Fibroblast of mammary gland (primary cell): ENCODE results near the gene GLUD1.
"Not testable (repeated sequence)": the region's sequence is repeated elsewhere in the genome, so short reads cannot be mapped to it uniquely, and the experiment has no call there.

Experiments
- DNase-seq: peaks from one replicate; pipeline ENCODE4 v3.0.0-alpha.2; 2010; ENCODE audit warnings: low read depth
- H3K4me3 ChIP-seq: 2 replicates; pipeline ENCODE4 v1.5.1; 2011; ENCODE audit warnings: low read depth, mild to moderate bottlenecking, low read length, moderate library complexity; ENCODE audit not compliant: control insufficient read depth
- CTCF ChIP-seq: conservative IDR thresholded peaks from 2 replicates; pipeline ENCODE4 v1.5.1; 2011; ENCODE audit warnings: low read depth, low read length, inconsistent platforms; ENCODE audit not compliant: control insufficient read depth, insufficient read depth

GLUD1 gene

GRCh38 chr10:87094373-87095235, at the start of gene GLUD1, which contains the start of gene SHLD2:
GLUD1 (minus strand) TSS chr10:87094843; CDS start chr10:87094769, 74 bp downstream.
SHLD2 (plus strand) TSS chr10:87095206; CDS start chr10:87151355, 56,149 bp downstream.
- peak; percentile 86 for DNase-seq
- peak within 1 kb of the TSS; percentile 74 for H3K4me3 ChIP-seq
- no peak for TF ChIP-seq CTCF

GRCh38 chr10:87143109-87143418, 48.4 kb upstream of the GLUD1 start:
- not testable (repeated sequence) for H3K4me3 ChIP-seq, DNase-seq

- DNase-seq = peak; percentile 67
- not testable (repeated sequence) for H3K4me3 ChIP-seq
Observed at GRCh38 chr10:87142230-87143108, 47.8 kb upstream of the GLUD1 start.

GRCh38 chr10:87137478-87137877, 42.8 kb upstream of the GLUD1 start:
- DNase-seq, H3K4me3 ChIP-seq: not testable (repeated sequence)

- not testable (repeated sequence) for H3K4me3 ChIP-seq, DNase-seq
Observed at GRCh38 chr10:87134440-87134839, 39.8 kb upstream of the GLUD1 start.

GRCh38 chr10:87133936-87134335, 39.3 kb upstream of the GLUD1 start:
- DNase-seq, H3K4me3 ChIP-seq: not testable (repeated sequence)

GRCh38 chr10:87132176-87132575, 37.5 kb upstream of the GLUD1 start:
- H3K4me3 ChIP-seq = not testable (repeated sequence)
- DNase-seq = peak; percentile 7

- peak; percentile 5 for DNase-seq
- H3K4me3 ChIP-seq = not testable (repeated sequence)
Observed at GRCh38 chr10:87127607-87128156, 33.0 kb upstream of the GLUD1 start.

- not testable (repeated sequence) for DNase-seq, H3K4me3 ChIP-seq
Observed at GRCh38 chr10:87127048-87127447, 32.4 kb upstream of the GLUD1 start.

GRCh38 chr10:87123351-87123750, 28.7 kb upstream of the GLUD1 start:
- DNase-seq, H3K4me3 ChIP-seq: not testable (repeated sequence)

GRCh38 chr10:87119029-87119428, 24.4 kb upstream of the GLUD1 start:
- DNase-seq, H3K4me3 ChIP-seq: not testable (repeated sequence)

GRCh38 chr10:87118122-87118521, 23.5 kb upstream of the GLUD1 start:
- not testable (repeated sequence) for DNase-seq, H3K4me3 ChIP-seq
